Amniotic stem cell (primary cell): ENCODE measurements around the gene CAMK2A.

Experiments used
- DNase-seq: peaks from one replicate; lab custom pipeline; 2025; lab: John Stamatoyannopoulos, UW

CAMK2A gene

DNA sequence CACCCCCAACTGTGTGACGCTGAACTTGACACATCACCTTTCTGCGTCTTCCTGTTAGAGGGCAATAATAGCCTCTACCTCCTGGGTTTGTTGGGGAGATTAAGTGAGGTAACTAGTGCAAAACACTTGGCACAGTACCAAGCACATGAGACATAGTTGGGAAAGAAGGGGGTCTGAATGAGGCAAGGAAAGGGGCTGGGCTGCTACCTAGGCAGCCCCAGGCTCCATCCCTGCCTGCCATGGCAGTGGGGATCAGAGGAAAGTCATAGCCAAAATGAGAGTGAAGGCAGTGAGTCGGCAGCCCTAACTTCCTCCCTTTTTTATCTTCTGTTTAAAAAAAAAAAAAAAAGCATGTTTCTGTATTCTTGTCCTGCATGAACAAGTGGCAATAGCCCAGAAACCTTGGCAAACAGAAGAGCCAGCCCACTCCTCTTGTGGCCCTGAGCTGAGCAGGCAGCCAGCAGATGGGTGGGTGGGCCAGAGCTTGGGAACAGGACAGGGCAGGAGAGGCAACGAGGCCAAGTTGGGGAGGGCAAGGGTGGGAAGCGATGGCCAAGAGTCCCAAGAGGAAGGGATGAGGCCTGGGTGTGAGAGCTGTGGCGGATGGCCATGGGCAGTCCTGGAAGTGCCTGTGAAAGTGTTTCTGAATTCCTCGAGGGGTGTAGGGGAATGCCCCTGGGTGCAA is 11.4 kb downstream of the CAMK2A start:
- DNase-seq: no peak

DNA sequence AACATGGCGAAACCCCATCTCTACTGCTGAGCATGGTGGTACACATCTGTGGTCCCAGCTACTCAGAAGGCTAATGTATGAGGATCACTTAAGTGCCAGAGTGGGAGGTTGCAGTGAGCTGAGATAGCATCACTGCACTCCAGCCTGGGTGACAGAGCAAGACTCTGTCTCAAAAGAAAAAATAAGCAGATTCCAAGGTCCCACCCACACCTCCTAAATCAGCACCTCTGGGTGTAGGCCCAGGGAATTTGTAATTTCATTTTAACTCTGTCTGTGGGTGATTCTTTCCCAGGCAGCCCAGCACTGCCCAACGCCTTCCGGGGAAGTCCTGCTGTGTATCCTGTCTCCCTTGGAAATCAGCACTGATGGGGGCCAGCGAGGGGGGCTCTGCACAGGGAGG is 12.5 kb downstream of the CAMK2A start:
- DNase-seq: no peak

DNA sequence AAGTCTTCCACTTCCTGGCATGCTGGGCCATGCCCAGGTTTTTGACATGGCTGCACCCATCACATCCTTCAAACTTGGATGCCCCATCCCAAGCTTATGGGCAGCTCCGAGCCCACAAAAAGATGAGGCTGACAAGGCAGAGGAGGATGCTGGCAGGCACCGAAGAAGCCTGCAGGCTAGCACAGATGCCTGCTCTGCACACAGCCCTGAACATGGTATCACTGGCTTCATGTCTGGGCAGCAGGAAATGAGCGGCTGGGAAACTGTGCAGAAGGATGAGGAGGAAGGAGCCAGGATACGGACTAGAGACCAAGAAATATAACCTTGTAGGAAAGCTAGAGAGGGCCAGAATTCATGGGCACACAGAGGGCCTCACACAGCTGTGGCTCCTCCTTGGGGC is 14.8 kb downstream of the CAMK2A start:
- DNase-seq: no peak

DNA sequence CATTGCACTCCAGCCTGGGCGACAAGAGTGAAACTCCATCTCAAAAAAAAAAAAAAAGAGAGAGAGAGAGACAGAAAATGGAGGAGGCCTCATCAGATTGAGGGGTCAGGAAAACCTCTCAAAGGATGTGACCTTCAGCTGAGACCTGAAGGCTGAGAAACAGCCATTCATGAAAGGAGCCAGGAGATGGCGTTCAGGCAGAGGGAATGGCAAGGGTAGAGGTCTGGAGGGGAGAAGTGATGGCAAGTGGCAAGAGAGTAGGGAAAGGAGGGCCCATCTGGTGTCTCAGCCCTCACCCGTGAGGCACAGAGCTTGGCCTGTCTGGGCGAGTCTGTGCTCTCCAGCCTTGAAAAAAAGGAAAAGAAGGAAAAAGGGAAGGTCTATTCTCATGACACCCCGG is 17.0 kb downstream of the CAMK2A start:
- no peak for DNase-seq

DNA sequence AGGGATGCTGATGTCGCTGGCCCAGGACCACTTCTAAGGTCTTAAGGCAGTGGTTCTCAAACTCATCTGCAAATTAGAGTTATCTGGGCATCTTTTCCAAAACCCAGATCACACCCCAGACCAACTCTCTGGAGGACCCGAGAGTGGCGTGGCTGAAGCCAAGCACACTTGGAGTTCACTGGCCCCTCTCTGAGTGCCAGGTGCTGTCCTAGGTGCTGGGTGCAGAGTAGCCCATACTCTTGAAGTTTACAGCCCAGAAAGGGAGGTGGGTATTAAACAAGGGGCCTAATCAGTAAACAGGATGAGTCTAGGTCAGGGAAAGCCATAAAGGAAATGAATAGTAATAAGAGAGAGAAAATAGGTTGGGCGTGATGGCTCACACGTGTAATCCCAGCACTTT is 17.6 kb downstream of the CAMK2A start:
- no peak for DNase-seq

DNA sequence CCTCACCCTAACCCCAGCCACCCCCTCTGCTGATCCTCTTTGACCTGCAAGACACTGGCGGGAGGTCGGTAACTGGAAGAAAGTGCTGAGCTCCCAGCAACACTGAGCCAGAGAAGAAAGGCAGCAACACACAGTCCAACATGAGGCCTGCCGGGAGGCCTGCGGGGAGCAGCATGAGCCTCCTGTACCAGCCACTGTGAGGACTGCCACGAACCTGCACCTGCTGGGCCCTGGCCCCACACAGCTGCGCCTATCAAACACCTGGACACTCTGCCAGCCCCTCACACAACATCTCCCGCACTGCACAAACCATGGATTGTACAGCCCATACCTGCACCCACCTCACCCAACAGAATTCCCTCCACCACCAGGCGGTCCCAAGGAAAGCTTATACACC is 18.3 kb downstream of the CAMK2A start:
- no peak for DNase-seq

DNA sequence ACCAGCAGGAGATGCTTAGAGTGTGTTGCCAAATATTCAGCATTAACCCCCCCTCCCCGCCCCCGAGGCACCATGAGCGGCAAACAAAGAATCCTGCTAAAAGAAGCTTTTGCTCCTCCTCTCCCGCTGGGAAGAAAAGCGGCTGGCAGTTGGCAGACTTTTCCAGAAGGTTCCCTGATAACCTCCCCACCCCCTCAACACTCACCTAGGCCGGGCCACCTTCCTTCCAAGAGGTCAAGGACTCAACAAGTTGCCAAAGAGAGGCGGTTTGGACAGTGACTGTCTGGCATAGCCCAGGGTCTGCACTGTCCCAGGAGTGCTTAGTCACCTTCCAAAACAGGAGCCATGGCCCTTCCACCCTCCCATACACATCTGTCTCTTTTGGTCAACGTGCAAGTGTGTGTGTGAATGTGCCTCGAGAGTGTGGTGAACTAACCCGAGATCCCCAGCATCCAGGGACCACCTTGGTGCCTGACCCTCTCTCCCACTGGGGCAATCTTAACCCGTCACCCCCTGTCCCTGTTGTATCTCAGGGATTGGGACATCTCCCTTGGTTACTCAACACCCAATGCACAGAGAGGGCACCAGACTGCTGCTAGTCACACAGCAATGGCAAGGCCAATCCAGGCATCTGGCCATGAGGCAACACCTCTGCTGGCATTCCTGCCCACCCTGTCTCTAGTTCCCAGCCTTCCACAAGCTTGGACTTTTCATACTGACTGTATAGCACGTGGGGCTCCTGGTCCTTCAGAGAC is 18.9 kb downstream of the CAMK2A start:
- DNase-seq: no peak

DNA sequence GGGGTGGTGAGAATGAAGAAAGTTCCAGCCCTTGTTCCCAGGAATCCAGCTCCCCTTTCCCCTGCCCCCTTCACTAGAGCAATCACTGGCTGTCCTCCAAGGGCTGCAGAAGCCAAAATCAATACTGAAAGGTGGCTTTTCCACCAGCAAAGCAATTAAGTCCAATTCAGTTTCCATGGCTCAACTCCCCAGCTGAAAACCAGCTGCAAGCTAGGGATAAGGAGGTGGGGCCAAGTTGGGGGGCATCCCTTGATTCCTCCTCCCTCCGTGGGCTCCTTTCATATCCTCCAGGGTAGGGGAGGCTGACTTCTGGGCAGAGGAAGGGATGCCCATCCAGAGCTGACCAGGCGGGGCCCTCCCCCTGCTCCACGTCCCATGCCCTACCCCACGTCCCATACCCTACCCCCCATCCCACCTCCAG is 22.7 kb downstream of the CAMK2A start:
- no peak for DNase-seq

DNA sequence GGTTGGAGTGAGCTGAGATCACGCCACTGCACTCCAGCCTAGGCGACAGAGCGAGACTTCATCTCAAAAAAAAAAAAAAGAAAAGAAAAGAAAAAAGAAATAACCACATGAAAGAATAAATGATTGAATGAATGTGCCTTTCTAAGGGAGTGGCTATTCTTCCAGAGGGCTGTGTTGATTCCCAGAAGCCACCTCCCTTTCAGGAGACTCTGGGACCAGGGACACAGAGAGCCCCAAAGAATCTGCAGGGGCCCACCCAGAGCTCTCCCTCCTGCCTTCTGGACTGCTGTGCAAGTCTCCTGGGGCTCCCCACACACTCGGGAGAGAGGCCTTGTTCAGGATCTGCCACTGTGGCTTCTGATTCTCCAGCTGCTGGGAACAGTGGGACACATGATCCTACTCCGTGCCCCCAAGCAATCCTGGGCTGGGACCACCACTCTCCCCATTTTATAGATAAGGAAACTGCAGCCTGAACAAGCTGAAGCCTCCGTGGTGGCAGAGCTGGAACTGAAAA is 23.6 kb downstream of the CAMK2A start:
- DNase-seq: no peak

DNA sequence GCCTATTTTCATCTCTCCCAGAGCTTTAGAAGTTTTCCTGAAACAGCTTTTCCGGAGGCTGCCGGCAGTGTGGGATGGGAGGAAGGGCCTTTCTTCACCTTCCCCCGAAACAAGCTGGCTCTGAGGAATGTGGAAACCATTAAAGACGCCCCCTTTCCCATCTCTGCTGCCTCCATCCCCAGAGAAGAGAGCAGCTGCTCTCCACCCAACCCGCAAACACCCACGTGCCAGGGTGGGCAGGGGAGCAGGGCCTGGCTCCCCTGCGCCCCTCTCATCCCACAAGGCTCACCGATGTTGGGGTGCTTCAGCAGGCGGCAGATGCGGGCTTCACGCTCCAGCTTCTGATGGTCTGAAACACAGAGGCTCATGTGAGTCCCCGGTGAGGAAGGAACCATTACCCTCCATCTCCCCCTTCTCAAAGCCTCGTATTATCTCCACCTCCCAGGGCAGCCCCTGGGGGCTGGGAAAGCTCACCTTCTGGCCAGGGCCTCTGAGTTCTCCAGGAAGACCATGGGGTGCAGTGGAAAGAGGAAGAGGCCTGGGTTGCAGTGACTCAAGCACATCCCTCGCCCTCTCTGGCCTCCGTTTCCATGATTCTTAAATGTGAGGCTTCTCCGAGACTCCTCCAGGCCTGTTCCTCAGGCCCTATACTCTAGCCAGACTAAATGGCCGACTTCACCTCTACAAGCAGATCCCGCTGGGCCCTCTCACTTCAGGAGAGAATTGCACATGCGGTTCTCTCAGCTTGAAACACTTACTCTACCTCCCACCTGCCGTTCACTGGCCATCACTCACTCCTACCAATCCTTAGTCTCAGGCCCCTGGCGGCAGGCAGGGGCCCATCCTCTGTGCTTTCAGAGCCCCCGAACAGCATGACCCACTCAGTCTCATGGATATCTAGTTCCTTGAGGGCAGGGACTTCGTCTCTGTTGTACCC is 24.6 kb downstream of the CAMK2A start:
- no peak for DNase-seq

DNA sequence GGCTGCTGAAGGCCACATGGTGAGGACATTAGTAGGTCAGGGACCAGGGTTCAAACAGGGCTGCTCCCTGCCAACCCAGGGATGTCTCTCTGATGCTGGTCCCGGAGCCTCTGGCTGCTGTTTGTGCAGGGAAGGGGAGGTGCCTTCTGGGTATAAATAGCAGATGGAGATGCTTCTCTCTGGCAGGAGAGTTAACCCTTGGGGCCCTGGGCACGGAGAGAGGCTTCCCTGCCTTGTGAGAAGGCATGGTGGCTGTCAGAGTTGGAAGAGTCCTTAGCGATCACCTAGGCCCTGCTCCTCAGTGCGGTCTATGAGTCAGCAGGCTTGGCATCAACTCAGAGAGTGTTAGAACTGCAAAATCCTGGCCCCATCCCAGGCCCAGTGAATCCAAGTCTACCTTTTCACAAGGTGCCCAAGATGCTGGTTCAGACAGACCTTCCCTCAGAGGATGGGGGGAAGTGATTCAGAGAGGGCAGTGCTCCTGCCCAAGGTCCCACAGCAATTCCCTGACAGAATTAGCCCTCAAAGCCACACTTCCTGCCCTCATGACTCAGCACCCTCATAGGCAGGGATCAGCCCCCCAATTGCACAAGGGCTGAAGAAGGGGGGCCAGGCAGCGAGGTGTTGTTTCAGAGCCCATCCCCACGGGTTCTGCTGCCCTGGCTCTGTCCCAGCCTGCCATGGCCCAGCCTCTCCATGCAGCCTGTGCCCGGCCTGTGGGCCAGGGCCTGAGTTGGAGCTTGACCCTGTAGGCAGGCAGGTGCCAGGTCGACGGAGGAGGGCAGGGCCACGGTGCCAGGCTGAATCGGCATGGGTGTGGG is 25.6 kb downstream of the CAMK2A start:
- peak; percentile 69 for DNase-seq

DNA sequence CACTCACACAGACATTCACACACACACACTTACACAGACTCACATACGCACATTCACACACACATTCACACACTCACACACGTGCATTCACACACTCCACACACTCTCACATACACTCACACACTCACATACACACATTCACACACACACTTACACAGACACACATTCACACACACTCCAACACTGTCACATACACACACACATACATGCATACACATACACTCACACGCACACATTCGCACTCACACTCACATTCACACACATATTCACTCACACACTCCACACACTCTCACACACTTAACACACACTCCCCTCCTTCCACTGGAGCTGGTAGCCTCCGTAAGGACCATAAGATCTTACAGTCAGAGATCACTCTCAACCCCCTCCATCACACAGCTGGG is 26.2 kb downstream of the CAMK2A start:
- DNase-seq: no peak

DNA sequence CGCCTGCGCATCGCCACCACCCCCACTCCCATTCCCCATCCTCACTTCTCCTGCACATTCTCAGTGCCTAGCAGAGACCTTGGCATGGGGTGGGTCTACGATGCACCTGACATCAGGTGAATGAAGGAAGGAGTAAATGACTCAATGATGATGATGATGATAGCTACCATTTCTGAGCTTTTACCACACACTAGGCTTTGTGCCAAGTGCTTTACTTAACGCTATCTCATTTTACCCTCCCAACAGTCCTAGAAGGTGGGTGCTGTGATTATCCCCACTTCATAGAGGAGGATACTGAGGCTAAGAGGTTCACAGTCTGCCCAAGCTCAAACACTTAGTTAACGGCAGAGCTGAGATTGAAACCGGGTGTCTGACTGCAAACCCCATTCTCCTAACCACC is 27.1 kb downstream of the CAMK2A start:
- no peak for DNase-seq

DNA sequence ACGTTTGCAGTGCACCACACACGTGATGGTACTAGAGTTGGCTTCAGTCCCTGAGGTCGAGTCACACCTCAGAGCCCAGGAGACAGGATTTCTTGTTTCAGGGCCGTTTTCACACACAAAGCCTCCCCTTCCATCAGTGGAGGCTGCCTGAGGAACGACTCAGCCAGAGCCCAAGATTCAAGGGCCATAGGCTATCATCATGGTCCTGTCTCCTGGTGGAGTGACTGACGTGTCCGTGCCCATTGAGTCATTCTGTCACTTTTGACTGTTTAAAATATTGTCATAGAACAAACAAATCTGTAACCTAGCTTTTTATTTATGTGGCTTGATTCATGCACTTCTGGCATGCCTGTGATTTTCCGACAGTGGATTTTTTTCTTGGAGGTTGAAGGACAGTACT is 28.3 kb downstream of the CAMK2A start:
- DNase-seq: no peak

DNA sequence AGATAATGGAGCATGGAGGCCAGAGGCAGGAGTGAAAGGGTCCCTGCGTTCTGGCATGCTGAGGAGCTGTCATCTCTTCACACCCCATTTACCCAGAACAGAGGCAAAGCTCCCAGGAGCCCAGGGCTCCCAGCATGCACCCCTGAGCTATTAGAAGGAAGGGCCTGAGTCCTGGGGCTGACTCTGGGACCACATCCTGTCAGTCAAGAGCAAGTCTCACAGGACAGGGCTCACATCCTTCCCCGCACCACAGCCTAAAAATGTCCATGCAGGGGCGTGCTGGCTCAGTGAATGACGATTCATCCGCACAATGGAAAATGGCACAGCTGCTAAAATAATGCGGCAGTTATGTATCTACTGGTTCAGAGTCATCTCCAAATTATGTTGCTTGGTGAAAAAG is 31.4 kb downstream of the CAMK2A start:
- no peak for DNase-seq

DNA sequence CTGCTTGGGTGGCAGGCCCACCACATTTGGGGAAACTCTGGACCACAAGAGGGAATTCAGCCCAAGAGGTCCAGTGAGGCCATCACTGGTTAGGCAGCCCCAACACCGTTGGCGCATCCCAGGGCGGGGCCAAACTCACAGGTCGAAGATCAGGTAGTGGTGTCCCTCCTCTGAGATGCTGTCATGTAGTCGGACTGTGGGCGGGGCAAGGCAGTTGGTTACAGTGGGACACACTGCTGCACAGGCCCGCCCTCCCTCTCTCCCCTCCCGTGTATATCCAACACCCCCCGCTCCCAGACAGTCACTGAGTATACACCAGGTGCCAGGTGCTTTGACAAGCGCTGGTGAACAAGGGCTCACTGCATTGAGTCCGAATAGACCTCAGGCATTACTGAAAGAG is 32.1 kb downstream of the CAMK2A start:
- DNase-seq: no peak

DNA sequence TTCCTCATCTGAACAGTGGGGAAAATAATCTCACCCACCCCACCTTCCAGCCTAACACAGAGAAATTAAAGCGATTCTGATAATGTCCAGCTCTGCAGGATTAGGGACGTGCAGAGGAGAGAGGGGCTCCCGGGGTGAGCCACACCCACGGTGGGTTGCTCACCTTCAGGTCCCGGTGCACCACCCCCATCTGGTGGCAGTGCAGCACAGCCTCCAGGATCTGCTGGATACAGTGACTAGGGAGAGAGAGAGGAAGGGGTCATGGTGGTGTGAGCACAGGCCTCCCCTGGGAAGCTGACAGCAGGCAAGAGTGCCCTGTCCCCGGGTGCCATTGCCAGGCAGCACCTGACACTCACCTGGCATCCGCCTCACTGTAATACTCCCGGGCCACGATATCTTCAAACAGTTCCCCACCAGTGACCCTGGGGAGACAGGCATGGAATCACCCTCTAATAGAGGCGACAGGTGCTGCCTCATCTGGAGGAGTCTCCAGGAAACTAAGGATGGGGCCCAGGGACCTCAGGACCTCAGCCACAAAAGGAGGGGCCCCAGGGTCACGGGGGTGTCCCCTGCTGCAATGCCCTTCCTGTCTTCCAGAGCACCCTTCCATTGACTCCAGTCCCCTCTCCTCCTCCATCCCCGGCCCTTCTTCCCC is 33.0 kb downstream of the CAMK2A start:
- DNase-seq: no peak

DNA sequence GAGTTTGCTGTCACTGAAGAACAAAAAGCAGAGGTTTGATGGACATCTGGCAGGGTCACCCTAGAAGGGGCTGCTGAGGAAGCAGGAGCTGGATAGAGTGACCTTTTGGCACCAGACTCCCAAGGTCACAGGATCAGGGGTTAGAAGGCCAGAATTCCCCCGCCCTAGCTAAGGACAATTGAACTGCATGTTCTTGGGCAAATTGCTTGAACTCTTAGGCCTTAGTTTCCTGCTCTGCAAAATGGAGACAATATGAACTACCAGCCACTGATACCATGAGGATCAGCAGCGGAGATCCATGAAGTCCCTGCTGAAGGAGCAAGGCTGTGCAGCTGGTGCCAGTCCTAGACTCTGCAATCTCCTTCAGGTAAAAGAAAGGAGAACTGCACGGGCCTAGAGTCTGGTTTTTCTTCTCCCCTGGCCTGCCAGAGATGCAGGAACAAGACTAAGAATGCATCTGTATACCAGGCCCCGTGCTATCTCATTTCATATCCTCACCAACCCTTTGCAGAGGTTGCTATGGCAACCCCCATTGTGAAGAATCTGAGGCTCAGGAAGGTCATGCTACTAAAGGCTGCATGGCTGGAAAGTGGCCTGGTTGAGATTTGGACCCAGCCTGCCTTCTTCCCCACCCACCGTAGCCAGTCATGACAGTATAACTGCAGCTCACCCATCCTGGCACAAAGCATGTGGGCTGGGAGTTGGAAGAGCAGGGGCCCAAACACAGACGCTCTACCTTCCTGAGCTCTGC is 33.7 kb downstream of the CAMK2A start:
- DNase-seq: no peak

DNA sequence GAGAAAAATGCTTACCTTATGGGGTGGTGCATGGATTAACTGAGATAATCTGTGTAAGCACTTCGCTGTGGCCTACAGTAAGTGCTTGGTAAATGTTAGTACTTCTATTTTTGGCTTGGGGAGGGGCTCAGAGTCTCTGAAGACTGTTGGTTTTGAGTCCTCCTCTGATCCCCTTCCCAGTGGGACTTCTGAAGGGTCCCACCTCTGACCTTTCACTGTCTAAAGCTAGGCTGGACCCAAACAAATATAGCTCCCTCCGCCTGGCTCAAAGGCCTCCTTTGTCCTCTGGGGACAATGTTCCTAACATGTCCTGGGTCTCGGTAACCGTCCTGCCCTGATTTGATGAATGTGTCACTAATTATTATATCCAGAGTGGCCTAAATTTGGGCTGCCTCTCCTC is 34.8 kb downstream of the CAMK2A start:
- no peak for DNase-seq

DNA sequence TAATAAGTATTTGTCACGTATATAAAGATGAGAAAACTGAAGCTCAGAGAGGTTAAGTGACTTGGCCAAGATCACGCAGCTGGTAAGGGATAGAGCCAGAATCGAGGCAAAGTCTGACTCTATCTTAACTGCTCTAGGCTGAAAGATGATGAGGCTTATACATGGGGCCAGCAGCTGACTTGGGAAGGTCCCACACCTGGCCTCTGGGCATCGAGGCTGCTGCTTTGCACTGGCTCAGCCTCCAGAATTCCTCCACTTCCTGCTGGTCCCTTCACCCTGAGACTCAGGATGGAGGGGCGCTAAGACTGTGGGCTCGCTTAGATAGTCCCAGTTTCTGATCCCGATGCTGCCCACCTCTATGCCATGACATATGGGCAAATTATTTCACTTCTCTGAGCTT is 35.2 kb downstream of the CAMK2A start:
- no peak for DNase-seq
